Stimulated activated CD8-positive, alpha-beta memory T cell treated with anti-CD3 and anti-CD28 coated beads, Interleukin-7, amount 100 ng/mL, for 24 hours (primary cell): ENCODE results near the gene AKAP12.
"Not testable (repeated sequence)": the region's sequence is repeated elsewhere in the genome, so short reads cannot be mapped to it uniquely, and the experiment has no call there.

ENCODE experiments used
- DNase-seq: peaks from one replicate; pipeline ENCODE4 v3.0.0-alpha.2; 2020; ENCODE audit warnings: low read depth

AKAP12 gene

DNA sequence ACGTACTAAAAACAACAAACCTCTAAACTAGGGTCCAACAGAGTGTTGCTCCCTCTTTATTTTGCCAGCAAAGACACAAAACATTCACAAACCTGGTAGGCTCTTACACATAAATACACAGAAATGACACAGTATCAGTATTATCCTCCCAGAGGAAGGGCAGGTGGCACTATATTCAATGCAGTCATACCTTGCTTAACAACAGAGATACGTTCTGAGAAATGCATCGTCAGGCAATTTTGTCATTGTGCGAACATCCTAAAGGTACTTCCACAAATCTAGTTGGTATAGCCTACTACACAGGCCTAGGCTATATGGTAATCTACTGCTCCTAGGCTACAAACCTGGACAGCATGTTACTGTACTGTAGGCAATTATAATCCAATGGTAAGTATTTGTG lies 142.0 kb downstream of the AKAP12 start:
- no peak for DNase-seq

DNA sequence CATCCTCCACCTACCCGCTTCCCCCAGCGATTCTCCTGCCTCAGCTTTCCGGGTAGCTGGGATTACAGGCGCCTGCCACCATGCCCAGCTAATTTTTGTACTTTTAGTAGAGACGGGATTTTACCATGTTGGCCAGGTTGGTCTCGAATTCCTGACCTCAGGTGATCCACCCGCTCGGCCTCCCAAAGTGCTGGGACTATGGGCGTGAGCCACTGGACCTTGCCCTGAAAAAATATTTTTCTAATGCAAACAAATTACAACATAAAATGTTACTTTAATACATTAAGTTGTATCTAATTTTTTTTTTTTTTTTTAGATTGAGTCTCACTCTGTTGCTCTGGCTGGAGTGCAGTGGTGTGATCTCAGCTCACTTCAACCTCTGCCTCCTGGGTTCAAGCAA lies 142.9 kb downstream of the AKAP12 start:
- DNase-seq = not testable (repeated sequence)

- DNase-seq = no peak
These were observed 144.4 kb downstream of the AKAP12 start for GRCh38 chr6:151384151-151384550.

DNA sequence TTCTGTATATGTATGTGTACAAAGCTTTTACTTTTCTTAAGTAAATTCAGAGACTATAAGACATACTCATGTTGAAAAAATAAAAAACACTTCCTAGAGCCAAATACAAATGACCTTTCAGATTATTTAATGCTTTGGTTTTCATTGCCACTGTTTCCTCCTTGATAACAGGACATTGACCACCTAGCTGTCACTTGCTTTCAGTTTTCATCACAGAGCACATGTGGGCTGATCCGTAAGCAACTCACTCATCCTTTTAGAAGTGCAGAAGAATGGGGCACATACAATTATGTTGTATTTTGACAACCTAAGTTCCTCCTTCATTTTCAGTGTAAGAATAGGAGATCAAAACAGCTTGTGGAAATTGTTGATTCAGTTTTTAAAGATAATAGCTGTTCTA lies 145.4 kb downstream of the AKAP12 start:
- no peak for DNase-seq

DNA sequence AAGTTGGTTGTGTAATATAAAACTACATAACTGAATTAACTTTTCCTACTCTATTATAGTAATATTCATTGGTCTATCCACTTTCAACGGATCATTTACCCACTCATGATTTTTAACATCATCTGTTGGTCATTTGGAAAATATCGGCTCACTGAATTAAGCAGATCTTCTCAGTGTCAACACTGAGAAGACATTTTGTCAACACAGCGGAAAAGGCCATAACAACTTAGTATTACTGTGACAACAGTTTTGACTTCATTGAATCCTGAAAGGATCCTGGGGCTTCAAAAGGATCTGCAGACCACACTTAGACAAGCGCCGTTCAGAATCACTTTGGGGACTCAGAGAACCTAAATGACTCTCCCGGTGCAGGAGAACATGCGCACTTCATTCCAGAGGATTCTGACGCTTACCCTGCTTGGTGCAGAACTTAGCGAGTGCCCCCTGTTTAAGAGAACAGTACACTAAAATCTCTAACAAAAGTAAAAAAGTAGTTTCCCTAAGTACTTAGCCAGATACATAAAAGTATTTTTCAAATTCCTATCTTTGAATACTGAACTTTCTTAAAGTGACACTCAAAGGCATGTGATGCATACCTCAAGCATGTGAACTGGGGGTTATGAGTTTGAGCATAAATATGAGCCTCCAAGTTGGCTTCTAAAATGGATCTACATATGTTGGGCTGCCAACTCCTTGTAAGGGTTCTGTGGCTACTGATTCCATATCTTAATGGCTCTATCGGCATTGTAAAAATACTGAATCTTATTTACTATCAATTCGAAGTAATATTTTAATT lies 147.6 kb downstream of the AKAP12 start:
- no peak for DNase-seq

GRCh38 chr6:151388236-151388635 lies 148.5 kb downstream of the AKAP12 start:
- no peak for DNase-seq

- no peak for DNase-seq
These were observed 149.3 kb downstream of the AKAP12 start for GRCh38 chr6:151388997-151389617.

DNA sequence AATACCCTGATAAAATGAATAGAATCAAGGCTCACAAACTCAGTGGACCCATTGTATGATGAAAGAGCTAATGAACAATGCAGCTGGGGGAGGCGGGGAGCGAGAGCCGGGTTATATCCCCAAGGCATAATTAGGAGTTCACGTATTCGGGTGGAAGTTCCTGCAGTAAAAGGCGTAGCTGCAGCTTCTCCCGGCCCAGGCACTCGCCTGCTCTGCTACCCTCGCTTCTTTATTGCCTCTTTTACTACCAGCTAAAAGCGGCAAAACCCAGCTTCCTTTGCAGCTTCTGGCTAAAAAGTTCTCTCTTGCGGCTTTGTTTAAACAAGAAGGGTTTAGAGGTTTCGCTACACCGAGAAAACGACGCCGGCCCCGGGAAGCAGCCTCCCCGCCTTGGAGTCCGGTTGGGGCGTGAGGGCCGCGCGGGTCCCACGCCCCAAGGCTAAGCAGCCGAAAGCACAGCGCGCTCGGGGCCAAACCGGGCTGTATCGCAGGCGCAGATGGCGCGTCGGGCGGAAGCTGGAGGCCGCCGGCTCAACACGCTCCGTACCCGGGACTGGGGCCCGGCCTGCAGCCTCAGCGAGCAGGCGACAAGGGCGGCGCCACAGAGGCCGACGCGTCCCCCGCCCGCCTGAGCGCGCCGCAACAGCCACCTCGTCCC lies 150.0 kb downstream of the AKAP12 start:
- no peak for DNase-seq

DNA sequence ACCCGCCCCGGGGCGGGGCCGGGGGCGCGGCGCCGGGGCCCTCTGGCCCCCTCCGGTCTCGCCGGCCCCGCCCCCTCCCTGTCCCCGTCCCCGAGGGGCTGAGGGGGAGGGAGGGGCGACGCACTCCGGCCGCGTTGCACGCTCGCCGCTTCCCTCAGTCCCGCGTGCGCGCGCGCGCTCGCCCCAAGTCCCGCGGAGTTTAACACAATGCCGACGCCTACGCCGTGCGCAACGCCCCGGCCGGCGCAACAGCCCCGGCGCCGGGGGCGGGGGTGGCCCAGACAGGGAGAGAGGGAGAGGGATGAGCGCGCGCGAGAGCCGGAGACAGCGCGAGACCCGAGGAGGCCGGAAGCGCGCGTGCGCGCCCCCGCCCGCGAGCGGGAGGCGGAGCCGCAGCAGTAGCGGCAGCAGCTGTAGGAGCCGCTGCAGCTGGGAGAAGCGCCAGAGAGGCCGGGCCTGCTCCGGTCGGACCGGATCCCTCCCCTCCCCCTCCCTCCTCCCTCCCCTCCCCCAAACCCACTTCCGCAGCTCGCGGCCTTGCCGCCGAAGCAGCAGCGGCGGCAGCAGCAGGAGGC lies 150.6 kb downstream of the AKAP12 start:
- DNase-seq = peak; percentile 91

DNA sequence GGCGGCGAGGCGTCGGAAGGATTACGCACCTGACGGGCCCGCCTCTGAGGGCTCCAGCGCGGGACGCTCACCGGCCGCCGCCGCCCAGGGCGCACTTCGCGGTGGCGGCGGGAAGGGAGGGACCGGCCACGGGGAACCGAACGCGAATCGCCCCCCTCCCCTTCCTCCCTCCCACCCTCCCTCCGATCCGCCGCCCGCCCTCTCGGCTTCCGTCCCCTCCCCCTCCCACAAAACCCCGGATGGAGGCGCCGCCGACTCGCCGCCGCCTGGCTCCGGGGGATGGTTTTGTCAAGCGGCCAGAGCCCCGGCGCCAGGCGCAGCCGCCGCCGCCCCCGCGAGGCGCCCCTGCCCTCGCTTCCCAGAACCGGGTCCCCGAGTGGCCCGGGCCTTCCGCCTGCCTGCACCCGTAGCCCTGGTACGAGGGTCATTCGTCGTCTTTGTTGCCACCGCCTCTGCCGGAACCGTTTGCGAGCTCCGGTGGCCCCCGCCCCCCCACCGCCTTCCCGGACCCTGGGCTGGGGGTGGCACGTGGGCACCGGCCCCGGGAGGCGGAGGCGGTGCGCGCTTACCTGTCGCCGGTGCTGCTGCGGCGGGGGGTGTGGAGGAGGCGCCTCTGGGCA lies 151.2 kb downstream of the AKAP12 start:
- peak; percentile 59 for DNase-seq

GRCh38 chr6:151391471-151392413 lies 152.0 kb downstream of the AKAP12 start, which contains the start of gene ZBTB2:
ZBTB2 (minus strand) TSS chr6:151391559; CDS start chr6:151373637, 17,922 bp downstream.
- DNase-seq = peak; percentile 41

- DNase-seq = no peak
These were observed 152.7 kb downstream of the AKAP12 start for GRCh38 chr6:151392427-151392826.

GRCh38 chr6:151393410-151393809 lies 153.6 kb downstream of the AKAP12 start:
- no peak for DNase-seq

DNA sequence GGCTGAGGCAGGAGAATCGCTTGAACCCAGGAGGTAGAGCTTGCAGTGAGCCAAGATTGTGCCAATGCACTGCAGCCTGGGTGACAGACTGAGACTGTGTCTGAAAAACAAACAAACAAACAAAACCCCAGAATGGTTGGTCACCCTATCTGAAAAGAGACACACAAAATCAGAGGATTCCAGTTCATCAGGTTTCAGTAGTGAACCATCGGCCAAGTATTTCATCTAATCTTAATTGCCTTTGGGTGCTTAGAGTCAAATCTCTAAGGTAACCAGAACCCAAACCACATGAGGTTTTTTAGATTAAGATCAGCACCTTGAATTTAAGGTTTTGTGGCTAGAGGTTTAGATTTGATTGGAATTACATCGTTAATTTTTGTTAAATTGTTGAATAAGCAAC lies 159.9 kb downstream of the AKAP12 start:
- DNase-seq = no peak

DNA sequence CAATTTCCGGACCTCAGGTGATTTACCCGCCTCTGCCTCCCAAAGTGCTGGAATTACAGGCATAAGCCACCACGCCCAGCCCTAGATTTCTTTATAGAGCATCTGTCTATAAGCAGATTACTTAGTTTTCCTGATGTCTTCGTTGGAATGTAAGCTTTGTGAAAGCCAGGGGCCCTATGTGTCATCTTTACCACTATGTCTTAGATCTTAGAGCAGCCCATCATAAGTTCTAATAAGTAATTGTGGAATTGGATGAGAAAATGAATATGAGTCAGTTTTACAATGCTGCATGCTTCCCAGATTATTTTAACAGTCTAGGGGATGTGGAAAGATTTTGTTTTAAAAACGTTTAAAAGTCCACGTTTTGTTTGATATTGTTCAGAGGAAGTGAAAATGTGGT lies 160.7 kb downstream of the AKAP12 start:
- no peak for DNase-seq

- no peak for DNase-seq
These were observed 162.5 kb downstream of the AKAP12 start for GRCh38 chr6:151402228-151402627.

DNA sequence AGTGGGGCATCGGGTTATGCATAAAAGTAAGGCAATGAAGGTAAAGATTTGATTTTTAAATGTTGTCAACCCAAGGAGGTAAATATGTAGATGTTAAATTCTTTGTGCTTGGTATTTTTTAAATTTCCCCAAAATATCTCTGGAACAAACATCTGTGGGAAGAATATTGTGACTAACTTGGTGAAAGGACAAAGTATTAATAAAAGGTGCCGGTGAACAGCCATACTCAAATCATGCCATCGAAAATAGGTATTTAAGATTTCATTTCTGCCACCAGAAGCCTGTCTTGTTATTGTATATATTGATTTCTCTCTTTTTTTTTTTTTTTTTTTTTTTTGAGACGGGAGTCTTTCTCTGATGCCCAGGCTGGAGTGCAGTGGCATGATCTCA lies 164.1 kb downstream of the AKAP12 start:
- no peak for DNase-seq
